NK-92 treated with Interleukin-12 subunit alpha and Interleukin-12 subunit beta, amount 100 ng/mL, for 24 hours (cell line): ENCODE measurements around the gene TMED5.

ENCODE experiments used
- DNase-seq: peaks from one replicate; lab custom pipeline; 2025; lab: John Stamatoyannopoulos, UW

Gene TMED5

DNA sequence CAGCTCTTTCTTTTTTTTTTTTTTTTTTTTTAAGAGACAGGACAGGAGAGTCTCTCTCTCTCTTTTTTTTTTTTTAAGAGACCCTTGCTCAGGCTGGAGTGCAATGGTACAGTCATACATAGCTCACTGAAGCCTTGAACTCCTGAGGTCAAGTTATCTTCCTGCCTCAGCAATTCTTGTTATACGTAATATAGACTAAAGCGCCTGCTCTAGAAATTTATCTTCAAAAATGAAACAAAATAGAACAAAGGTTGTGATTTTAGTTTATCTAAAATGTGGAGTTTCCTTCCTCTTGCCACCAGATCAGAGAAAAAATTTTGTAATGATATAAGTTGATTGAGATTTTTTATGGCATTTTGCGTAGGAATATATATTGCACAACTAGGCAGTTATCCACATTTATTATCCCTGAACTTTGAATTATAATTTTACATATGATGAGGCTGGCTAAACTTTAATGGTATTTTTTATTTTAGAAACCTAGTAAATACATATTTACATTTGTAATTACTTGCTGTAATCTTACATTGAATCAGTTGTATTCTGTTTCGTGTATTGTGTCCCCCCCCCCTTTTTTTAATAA is 56.9 kb downstream of the TMED5 start:
- no peak for DNase-seq

- no peak for DNase-seq
These were observed 59.6 kb downstream of the TMED5 start for GRCh38 chr1:93120614-93121013.

GRCh38 chr1:93114391-93114790 is 65.8 kb downstream of the TMED5 start:
- DNase-seq: no peak

DNA sequence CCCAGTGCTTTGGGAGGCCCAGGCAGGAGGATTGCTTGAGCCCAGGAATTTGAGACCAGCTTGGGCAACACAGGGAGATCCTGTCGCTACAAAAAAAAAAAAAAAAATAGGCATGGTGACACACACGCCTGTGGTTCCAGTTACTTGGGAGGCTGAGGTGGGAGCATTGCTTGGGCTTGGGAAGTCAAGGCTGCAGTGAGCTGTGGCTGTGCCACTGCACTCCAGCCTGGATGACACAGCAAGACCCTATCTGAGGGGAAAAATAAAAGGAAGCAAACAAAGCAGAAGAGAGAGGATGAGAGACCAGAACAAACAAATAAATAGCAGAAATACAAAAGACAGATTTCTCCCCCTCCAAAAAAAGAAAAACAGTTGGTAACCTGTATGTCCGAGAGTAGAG is 67.1 kb downstream of the TMED5 start:
- DNase-seq: no peak

GRCh38 chr1:93111561-93111960 is 68.7 kb downstream of the TMED5 start:
- no peak for DNase-seq

DNA sequence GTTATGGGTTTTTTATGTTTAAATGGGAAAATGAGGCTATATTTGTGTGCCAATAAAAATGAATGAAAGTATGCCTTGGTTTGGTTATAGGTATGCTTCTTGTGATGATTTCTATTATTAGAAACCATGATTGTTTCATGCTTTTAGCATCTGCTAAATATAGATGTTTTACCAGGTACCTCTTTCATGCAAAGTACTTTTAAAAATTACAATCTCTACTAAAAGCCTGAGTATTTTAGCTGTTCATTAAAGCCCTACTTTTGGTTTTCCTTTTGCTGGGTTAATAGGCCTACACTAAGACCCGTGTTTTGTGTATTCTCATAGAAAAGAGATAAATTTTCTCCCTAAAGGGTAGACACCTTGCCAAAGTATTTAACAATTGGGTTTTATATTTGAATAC is 69.1 kb downstream of the TMED5 start:
- DNase-seq: no peak

DNA sequence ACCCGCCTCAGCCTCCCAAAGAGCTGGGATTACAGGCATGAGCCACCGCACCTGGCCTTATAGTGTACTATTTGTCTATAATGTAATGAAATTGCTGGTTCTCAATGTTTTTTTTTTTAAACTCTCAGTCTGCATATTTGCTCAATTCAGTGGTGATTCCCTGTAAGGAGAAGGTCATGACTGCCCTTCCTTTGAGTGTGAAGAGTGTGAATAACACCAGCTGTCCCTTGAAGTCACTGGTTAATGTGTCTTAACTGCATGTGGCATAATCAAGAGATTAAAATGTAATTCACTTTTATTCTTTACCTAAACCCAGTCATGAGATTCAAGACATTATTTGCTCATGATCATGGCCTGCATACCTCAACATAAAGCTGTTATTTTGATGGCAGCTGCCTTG is 70.6 kb downstream of the TMED5 start:
- DNase-seq: no peak

- no peak for DNase-seq
These were observed 71.9 kb downstream of the TMED5 start for GRCh38 chr1:93108335-93108734.

DNA sequence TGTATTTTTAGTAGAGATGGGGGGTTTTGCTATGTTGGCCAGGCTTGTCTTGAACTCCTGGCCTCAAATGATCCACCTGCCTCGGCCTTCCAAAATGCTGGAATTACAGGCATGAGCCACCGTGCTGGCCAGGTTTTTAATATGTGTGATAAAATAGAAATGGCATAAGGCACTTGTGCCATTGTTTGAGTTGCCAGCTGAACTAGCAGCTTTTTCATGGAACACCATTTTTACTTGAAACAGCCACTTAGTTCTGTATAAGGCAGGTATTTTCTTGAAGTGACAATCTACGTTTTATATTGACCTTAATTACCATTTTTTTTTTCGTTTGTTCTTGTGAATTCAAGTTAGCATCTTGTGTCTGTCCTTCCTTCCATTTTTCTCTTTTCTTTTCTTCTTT is 72.8 kb downstream of the TMED5 start:
- no peak for DNase-seq

GRCh38 chr1:93106226-93106625 is 74.0 kb downstream of the TMED5 start:
- DNase-seq: no peak

DNA sequence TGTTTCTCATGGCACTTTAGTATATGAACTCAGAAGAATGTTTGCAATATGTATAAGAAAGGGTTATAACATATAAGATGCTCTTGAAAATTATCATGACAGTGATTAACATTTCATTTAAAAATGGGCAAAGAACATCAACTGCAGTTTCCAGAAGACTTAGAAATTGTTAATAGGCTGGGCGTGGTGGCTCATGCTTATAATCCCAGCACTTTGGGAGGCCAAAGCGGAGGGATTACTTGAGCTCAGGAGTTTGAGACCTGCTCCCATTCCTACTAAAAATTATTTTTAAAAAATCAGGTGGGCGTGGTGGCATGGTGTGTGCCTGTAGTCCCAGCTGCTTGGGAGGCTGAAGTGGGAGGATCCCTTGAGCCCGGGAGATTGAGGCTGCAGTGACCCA is 78.1 kb downstream of the TMED5 start:
- no peak for DNase-seq
